Left ventricle myocardium inferior (tissue), 1 donor: ENCODE data around the gene RTN4. TPM values are rescaled to one million over a fixed set of nuclear protein-coding genes. Genes with fewer than 3 reads are reported as not detected.

Source experiments
- DNase-seq: peaks from one replicate; pipeline ENCODE4 v3.0.0-alpha.2; 2020
- H3K27ac ChIP-seq: fragments of 200-600 bp; replicated peaks from 2 replicates; pipeline ENCODE4 v1.8.0; 2021
- H3K27me3 ChIP-seq: fragments of 200-600 bp; 2 replicates; pipeline ENCODE4 v1.8.0; 2021; ENCODE audit warnings: low read depth
- H3K36me3 ChIP-seq: fragments of 200-600 bp; 2 replicates; pipeline ENCODE4 v1.8.0; 2021
- H3K4me1 ChIP-seq: fragments of 200-600 bp; 2 replicates; pipeline ENCODE4 v1.8.0; 2021
- H3K4me3 ChIP-seq: fragments of 200-600 bp; 2 replicates; pipeline ENCODE4 v1.8.0; 2021; ENCODE audit warnings: mild to moderate bottlenecking, moderate library complexity
- H3K9me3 ChIP-seq: fragments of 200-600 bp; replicated peaks from 2 replicates; pipeline ENCODE4 v1.8.0; 2021
- CTCF ChIP-seq: fragments of 200-600 bp; IDR thresholded peaks from 2 replicates; pipeline ENCODE4 v1.8.0; 2021; ENCODE audit warnings: antibody characterized with exemption, mild to moderate bottlenecking, borderline replicate concordance
- intact Hi-C: fragments of 100-400 bp; cut with micrococcal nuclease; formaldehyde crosslinking; loops from one replicate; pipeline ENCODE4 v1.11.0; 2022
- total RNA-seq: library from RNA; stranded (reverse); fragmentation: NEBNext Ultra II Directional; extraction: Animal tissue kit (Norgen Biotek cat#: 25700); gene quantifications from one replicate; pipeline ENCODE4 v1.2.1, GENCODE V29; 2021
- donor health status: DM: no; HTN: yes; CAD: no; lungs with severe emphysema.

RTN4 gene
- total RNA-seq, 1 donor from 2014 or later: 105 TPM

GRCh38 chr2:54947646-54948045, 102.6 kb downstream of the RTN4 start:
- H3K27ac ChIP-seq: no peak overlapping the region
- H3K4me3 ChIP-seq: no peak overlapping the region
- H3K4me1 ChIP-seq: no peaks in the 10 kb centered on the region
- intact Hi-C loops: no loop called here
- DNase-seq: no peak
- H3K27me3 ChIP-seq: peaks cover 81% of the 10 kb centered on the region
- TF ChIP-seq CTCF: no peak
- H3K36me3 ChIP-seq: no peaks in the 10 kb centered on the region
- no peaks in the 10 kb centered on the region for H3K9me3 ChIP-seq

- intact Hi-C loops: no loop called here
- Histone ChIP-seq H3K27ac (no peak overlapping the region), H3K36me3 (no peaks in the 10 kb centered on the region)
Measured at GRCh38 chr2:54947136-54947535, 103.1 kb downstream of the RTN4 start.

GRCh38 chr2:54946220-54946805, 103.9 kb downstream of the RTN4 start:
- no peak for DNase-seq
- Histone ChIP-seq H3K4me3 (no peak overlapping the region), H3K4me1 (no peaks in the 10 kb centered on the region), H3K27ac (peak overlapping the region; percentile 66), H3K27me3 (peaks cover 81% of the 10 kb centered on the region), H3K36me3 (no peaks in the 10 kb centered on the region), H3K9me3 (no peaks in the 10 kb centered on the region)
- intact Hi-C loops: no loop called here
- no peak for TF ChIP-seq CTCF

More at GRCh38 chr2:54947136-54947535, 103.1 kb downstream of the RTN4 start:
- Histone ChIP-seq H3K4me1 (no peaks in the 10 kb centered on the region), H3K4me3 (no peak overlapping the region), H3K27me3 (peaks cover 81% of the 10 kb centered on the region), H3K9me3 (no peaks in the 10 kb centered on the region)
- DNase-seq: no peak
- TF ChIP-seq CTCF: no peak

- intact Hi-C loops: no loop called here
- H3K27ac ChIP-seq: peak overlapping the region; percentile 66
- no peak for TF ChIP-seq CTCF
Measured at GRCh38 chr2:54945391-54946219, 104.6 kb downstream of the RTN4 start.

GRCh38 chr2:54944724-54945326, 105.4 kb downstream of the RTN4 start:
- DNase-seq: no peak
- Histone ChIP-seq H3K4me1 (no peaks in the 10 kb centered on the region), H3K9me3 (no peaks in the 10 kb centered on the region), H3K27me3 (peaks cover 80% of the 10 kb centered on the region), H3K4me3 (no peak overlapping the region), H3K36me3 (no peaks in the 10 kb centered on the region), H3K27ac (no peak overlapping the region)
- intact Hi-C loops: no loop called here
- no peak for TF ChIP-seq CTCF

More at GRCh38 chr2:54945391-54946219, 104.6 kb downstream of the RTN4 start:
- H3K4me3 ChIP-seq: no peak overlapping the region
- no peaks in the 10 kb centered on the region for H3K36me3 ChIP-seq
- no peaks in the 10 kb centered on the region for H3K9me3 ChIP-seq
- peak; percentile 41 for DNase-seq
- peaks cover 79% of the 10 kb centered on the region for H3K27me3 ChIP-seq
- H3K4me1 ChIP-seq: no peaks in the 10 kb centered on the region
